ENCODE results near the gene SLC35D2.

DNA sequence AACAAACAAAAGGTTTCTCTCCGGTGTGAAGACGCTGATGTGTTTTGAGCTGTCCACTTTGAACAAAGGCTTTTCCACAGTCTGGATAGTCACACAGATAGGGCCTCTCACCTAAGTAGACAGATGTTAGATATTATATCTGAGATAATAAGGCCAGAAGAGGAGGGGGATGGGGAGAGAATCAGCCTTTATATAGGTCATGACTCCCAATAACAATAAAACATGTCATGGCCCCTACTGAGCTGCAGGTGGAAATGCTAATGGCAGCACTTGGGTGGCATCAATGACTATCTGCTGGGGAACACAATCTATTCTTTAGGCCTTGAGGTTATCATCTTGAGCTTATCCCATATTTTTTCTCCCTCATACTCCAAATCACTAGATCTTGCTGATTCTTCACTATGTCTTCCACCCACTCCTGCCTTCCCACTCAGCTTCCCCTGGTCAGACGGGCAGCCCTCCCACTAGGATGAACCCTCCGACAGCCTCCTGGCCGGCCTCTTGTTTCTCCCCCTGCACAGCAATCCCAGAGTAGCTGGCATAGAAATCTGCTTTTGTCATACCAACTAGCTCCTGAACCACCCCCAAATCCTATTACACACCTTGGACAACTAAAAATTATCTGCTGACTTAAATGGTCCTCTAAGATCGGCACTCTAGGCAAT is 11.5 kb upstream of the SLC35D2 start:
- TF ChIP-seq, protein P1, sequence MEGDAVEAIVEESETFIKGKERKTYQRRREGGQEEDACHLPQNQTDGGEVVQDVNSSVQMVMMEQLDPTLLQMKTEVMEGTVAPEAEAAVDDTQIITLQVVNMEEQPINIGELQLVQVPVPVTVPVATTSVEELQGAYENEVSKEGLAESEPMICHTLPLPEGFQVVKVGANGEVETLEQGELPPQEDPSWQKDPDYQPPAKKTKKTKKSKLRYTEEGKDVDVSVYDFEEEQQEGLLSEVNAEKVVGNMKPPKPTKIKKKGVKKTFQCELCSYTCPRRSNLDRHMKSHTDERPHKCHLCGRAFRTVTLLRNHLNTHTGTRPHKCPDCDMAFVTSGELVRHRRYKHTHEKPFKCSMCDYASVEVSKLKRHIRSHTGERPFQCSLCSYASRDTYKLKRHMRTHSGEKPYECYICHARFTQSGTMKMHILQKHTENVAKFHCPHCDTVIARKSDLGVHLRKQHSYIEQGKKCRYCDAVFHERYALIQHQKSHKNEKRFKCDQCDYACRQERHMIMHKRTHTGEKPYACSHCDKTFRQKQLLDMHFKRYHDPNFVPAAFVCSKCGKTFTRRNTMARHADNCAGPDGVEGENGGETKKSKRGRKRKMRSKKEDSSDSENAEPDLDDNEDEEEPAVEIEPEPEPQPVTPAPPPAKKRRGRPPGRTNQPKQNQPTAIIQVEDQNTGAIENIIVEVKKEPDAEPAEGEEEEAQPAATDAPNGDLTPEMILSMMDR (IDR thresholded peaks at IDR 0.05), result no peak
- no peak for TF ChIP-seq POLR2A (IDR thresholded peaks at IDR 0.05)
- TF ChIP-seq POLR2AphosphoS5 (IDR thresholded peaks at IDR 0.05), result no peak
- TF ChIP-seq EP300 (IDR thresholded peaks at IDR 0.05; ENCODE audit: low read depth), result no peak
